Neural cell (in vitro differentiated cells): ENCODE data around the gene SLC12A5. TPM values are rescaled to one million over a fixed set of nuclear protein-coding genes. Genes with fewer than 3 reads are reported as not detected.

ENCODE experiments used
- H2AFZ ChIP-seq: fragments of 200-600, 300-800 bp; sonication (generic), shearing (Covaris generic); 2 replicates; pipeline ENCODE4 v1.6.0; 2014; ENCODE audit warnings: low read depth, mild to moderate bottlenecking, antibody characterized with exemption, low read length, moderate library complexity
- H3F3A ChIP-seq: fragments of 200-600 bp; shearing (Covaris generic); 2 replicates; pipeline ENCODE4 v1.6.1; 2016; ENCODE audit warnings: mild to moderate bottlenecking, moderate library complexity, mixed read lengths, antibody characterized with exemption, low read length; ENCODE audit not compliant: insufficient read depth, poor library complexity, severe bottlenecking
- H3K27ac ChIP-seq: fragments of 200-600, 300-800 bp; sonication (generic), shearing (Covaris generic); 2 replicates; pipeline ENCODE4 v1.5.1; 2014; ENCODE audit warnings: mild to moderate bottlenecking, low read length, moderate library complexity
- H3K27me3 ChIP-seq: fragments of 300-800, 200-600 bp; sonication (generic), shearing (Covaris generic); 2 replicates; pipeline ENCODE4 v1.6.0; 2014; ENCODE audit warnings: mild to moderate bottlenecking, low read depth, low read length, moderate library complexity; ENCODE audit not compliant: insufficient read depth
- H3K36me3 ChIP-seq: fragments of 300-800, 200-600 bp; sonication (generic), shearing (Covaris generic); 2 replicates; pipeline ENCODE4 v1.5.1; 2014; ENCODE audit warnings: mild to moderate bottlenecking, antibody characterized with exemption, low read length, moderate library complexity; ENCODE audit not compliant: insufficient read depth
- H3K4me2 ChIP-seq: fragments of 300-800, 200-600 bp; sonication (generic), shearing (Covaris generic); 2 replicates; pipeline ENCODE4 v1.6.0; 2014; ENCODE audit warnings: mild to moderate bottlenecking, low read length
- H3K4me3 ChIP-seq: fragments of 300-800, 200-600 bp; sonication (generic), shearing (Covaris generic); 2 replicates; pipeline ENCODE4 v1.5.1; 2014; ENCODE audit warnings: mild to moderate bottlenecking, low read length, moderate library complexity
- H3K79me2 ChIP-seq: fragments of 200-600 bp; shearing (Covaris generic); replicated peaks from 2 replicates; pipeline ENCODE4 v1.6.0; 2014; ENCODE audit warnings: mild to moderate bottlenecking, low read length, moderate library complexity; ENCODE audit not compliant: insufficient read depth
- H3K9ac ChIP-seq: fragments of 300-800, 200-600 bp; sonication (generic), shearing (Covaris generic); 2 replicates; pipeline ENCODE4 v1.6.1; 2016; ENCODE audit warnings: mild to moderate bottlenecking, low read length, mixed read lengths
- H3K9me2 ChIP-seq: fragments of 200-600 bp; shearing (Covaris generic); 2 replicates; pipeline ENCODE4 v1.6.1; 2016; ENCODE audit warnings: mild to moderate bottlenecking, low read length, mixed read lengths; ENCODE audit not compliant: insufficient read depth
- H3K9me3 ChIP-seq: fragments of 200-600, 300-800 bp; sonication (generic), shearing (Covaris generic); 2 replicates; pipeline ENCODE4 v1.6.1; 2016; ENCODE audit warnings: mild to moderate bottlenecking, mixed run types, low read length, moderate library complexity, mixed read lengths
- H4K20me1 ChIP-seq: fragments of 200-600 bp; shearing (Covaris generic); 2 replicates; pipeline ENCODE4 v1.6.1; 2016; ENCODE audit warnings: mild to moderate bottlenecking, mixed run types; ENCODE audit not compliant: insufficient read depth
- CTCF ChIP-seq: fragments of 450-650 bp; IDR thresholded peaks from 2 replicates; pipeline ENCODE4 v1.5.1; 2014; ENCODE audit warnings: antibody characterized with exemption, mild to moderate bottlenecking, moderate library complexity; ENCODE audit not compliant: poor library complexity, severe bottlenecking
- EP300 ChIP-seq: fragments of 450-650 bp; conservative IDR thresholded peaks from 2 replicates; pipeline ENCODE4 v1.6.1; 2014; ENCODE audit warnings: antibody characterized with exemption, mild to moderate bottlenecking, moderate library complexity; ENCODE audit not compliant: poor library complexity, severe bottlenecking
- EZH2 ChIP-seq: fragments of 200-600, 300-800 bp; shearing (Covaris generic), sonication (generic); IDR thresholded peaks from 2 replicates; pipeline ENCODE4 v1.6.1; 2014; ENCODE audit warnings: antibody characterized with exemption, low read length, borderline replicate concordance, mild to moderate bottlenecking; ENCODE audit not compliant: insufficient read depth, poor library complexity, severe bottlenecking
- MXI1 ChIP-seq: fragments of 450-650 bp; conservative IDR thresholded peaks from 2 replicates; pipeline ENCODE4 v1.6.1; 2014; ENCODE audit warnings: antibody characterized with exemption, mild to moderate bottlenecking; ENCODE audit not compliant: poor library complexity, severe bottlenecking
- POLR2AphosphoS5 ChIP-seq: IDR thresholded peaks from 2 replicates; pipeline ENCODE4 v1.6.1; 2012
- RAD21 ChIP-seq: fragments of 450-650 bp; conservative IDR thresholded peaks from 2 replicates; pipeline ENCODE4 v1.6.1; 2014; ENCODE audit warnings: antibody characterized with exemption, mild to moderate bottlenecking, moderate library complexity
- REST ChIP-seq: IDR thresholded peaks from 2 replicates; pipeline ENCODE4 v1.6.1; 2012; ENCODE audit warnings: borderline replicate concordance
- SMC3 ChIP-seq: fragments of 450-650 bp; conservative IDR thresholded peaks from 2 replicates; pipeline ENCODE4 v1.6.1; 2014; ENCODE audit warnings: antibody characterized with exemption, mild to moderate bottlenecking, moderate library complexity; ENCODE audit not compliant: poor library complexity
- TAF1 ChIP-seq: IDR thresholded peaks from 2 replicates; pipeline ENCODE4 v1.6.1; 2012; ENCODE audit warnings: low read depth
- polyA plus RNA-seq: library from polyadenylated mRNA; depleted of rRNA; stranded (reverse); fragments of >200 nt; gene quantifications from 2 replicates; pipeline ENCODE4 v1.2.3, GENCODE V29; 2014

SLC12A5 gene
- polyA plus RNA-seq, 1 donor from 2014 or later, result 53.1 TPM

GRCh38 chr20:46071573-46071972 is 42.6 kb downstream of the SLC12A5 start:
- H3K9ac ChIP-seq, result no peak overlapping the region
- TF ChIP-seq SMC3, result no peak
- no peak for TF ChIP-seq RAD21
- no peak for TF ChIP-seq EP300
- no peak for TF ChIP-seq POLR2AphosphoS5
- TF ChIP-seq TAF1, result no peak
- TF ChIP-seq REST, result no peak
- TF ChIP-seq CTCF, result no peak
- TF ChIP-seq EZH2, result no peak
- TF ChIP-seq MXI1, result no peak
- H3K9me2 ChIP-seq, result no peaks in the 10 kb centered on the region
- H3K36me3 ChIP-seq, result peaks cover 17% of the 10 kb centered on the region
- H4K20me1 ChIP-seq, result no peaks in the 10 kb centered on the region
- H3K27ac ChIP-seq, result no peak overlapping the region
- H2AFZ ChIP-seq, result no peak overlapping the region
- no peaks in the 10 kb centered on the region for H3F3A ChIP-seq
- no peaks in the 10 kb centered on the region for H3K27me3 ChIP-seq
- no peak overlapping the region for H3K4me2 ChIP-seq
- peaks cover 9% of the 10 kb centered on the region for H3K79me2 ChIP-seq
- H3K4me3 ChIP-seq, result no peak overlapping the region
- H3K9me3 ChIP-seq, result no peaks in the 10 kb centered on the region

GRCh38 chr20:46073024-46073423 is 44.0 kb downstream of the SLC12A5 start:
- Histone ChIP-seq H3K27ac (no peak overlapping the region), H3F3A (no peaks in the 10 kb centered on the region), H3K4me2 (no peak overlapping the region), H3K4me3 (no peak overlapping the region), H3K27me3 (no peaks in the 10 kb centered on the region), H3K36me3 (peaks cover 9% of the 10 kb centered on the region), H2AFZ (no peak overlapping the region), H4K20me1 (no peaks in the 10 kb centered on the region), H3K9me2 (no peaks in the 10 kb centered on the region), H3K9ac (no peak overlapping the region), H3K79me2 (peaks cover 10% of the 10 kb centered on the region), H3K9me3 (no peaks in the 10 kb centered on the region)
- TF ChIP-seq MXI1, result no peak
- no peak for TF ChIP-seq CTCF
- no peak for TF ChIP-seq TAF1
- TF ChIP-seq REST, result no peak
- TF ChIP-seq RAD21, result no peak
- TF ChIP-seq POLR2AphosphoS5, result no peak
- TF ChIP-seq EZH2, result no peak
- TF ChIP-seq SMC3, result no peak
- TF ChIP-seq EP300, result no peak
